Measurements from ENCODE around the gene ZNF662. TPM values are rescaled to one million over a fixed set of nuclear protein-coding genes. Genes with fewer than 3 reads are reported as not detected.
A peak's percentile ranks its signal among the peaks of the same experiment; 100 is the strongest.

ZNF662 gene
- total and polyA plus RNA-seq, 9 of the 15 experiments (the other 6 are each of a cell fraction or from before 2014, with no cell fraction given) = 0.07 to 0.55 (median 0.27) TPM

GRCh38 chr3:42902257-42902656 is 3.7 kb upstream of the ZNF662 start (continued):
- TF ChIP-seq RREB1 (CRISPR knock-in tag; IDR thresholded peaks at IDR 0.05) (0 out of 2 replicates have a peak, but pooled peaks have one; percentile 60), CTBP1 (IDR thresholded peaks at IDR 0.05; ENCODE audit: borderline replicate concordance) (peak; percentile 87), PBX2 (CRISPR knock-in tag; IDR thresholded peaks at IDR 0.05; ENCODE audit: low read depth) (no peak), PBX2 (tag; conservative IDR thresholded peaks at IDR 0.05; ENCODE audit: low read depth) (0 out of 2 replicates have a peak, but pooled peaks have one; percentile 14), MAZ (CRISPR knock-in tag; conservative IDR thresholded peaks at IDR 0.05 in 1 of 2, IDR thresholded peaks at IDR 0.05 in 1 of 2) (peak in 1 of 2 experiments; percentile 59; a peak in 2 of 4 replicates), E2F5 (CRISPR knock-in tag; IDR thresholded peaks at IDR 0.05) (no peak), CHCHD3 (CRISPR knock-in tag; IDR thresholded peaks at IDR 0.05) (no peak), FOSL1 (tag; conservative IDR thresholded peaks at IDR 0.05) (peak; percentile 91), CBX5 (IDR thresholded peaks at IDR 0.05; ENCODE audit: borderline replicate concordance, low read depth) (no peak), NCOR1 (IDR thresholded peaks at IDR 0.05) (peak; percentile 62; the same call in 1 of the 2 replicates), RBM17 (IDR thresholded peaks at IDR 0.05; ENCODE audit: borderline replicate concordance, low read depth, low read length) (no peak), ATF1 (CRISPR knock-in tag; IDR thresholded peaks at IDR 0.05) (no peak), ATF1 (tag; IDR thresholded peaks at IDR 0.05) (0 out of 2 replicates have a peak, but pooled peaks have one; percentile 15), ZBTB9 (CRISPR knock-in tag; IDR thresholded peaks at IDR 0.05) (0 out of 2 replicates have a peak, but pooled peaks have one; percentile 31), ZNF263 (CRISPR knock-in tag; IDR thresholded peaks at IDR 0.05; ENCODE audit: borderline replicate concordance) (peak; percentile 57; the same call in 1 of the 2 replicates), TRIM24 (IDR thresholded peaks at IDR 0.05) (peak in 1 of 2 experiments; percentile 32; a peak in 1 of 4 replicates)

Data from K562 (cell line).